Activated naive CD4-positive, alpha-beta T cell treated with anti-CD3 and anti-CD28 coated beads, Interleukin-2, amount 50 U/mL, for 16 hours (primary cell): Measurements from ENCODE around the gene PTPRN2.

Experiments
- DNase-seq: peaks from one replicate; pipeline ENCODE4 v3.0.0-alpha.2; 2020

The PTPRN2 gene

GRCh38 chr7:158602905-158603772, 15.5 kb upstream of the PTPRN2 start:
- no peak for DNase-seq

- no peak for DNase-seq
These were observed 14.4 kb upstream of the PTPRN2 start for GRCh38 chr7:158602041-158602440.

GRCh38 chr7:158601090-158601489, 13.5 kb upstream of the PTPRN2 start:
- no peak for DNase-seq

- DNase-seq, result no peak
These were observed 9.1 kb upstream of the PTPRN2 start for GRCh38 chr7:158596745-158597144.

GRCh38 chr7:158596309-158596708, 8.7 kb upstream of the PTPRN2 start:
- no peak for DNase-seq

- DNase-seq, result no peak
These were observed 7.4 kb upstream of the PTPRN2 start for GRCh38 chr7:158595068-158595467.

GRCh38 chr7:158592541-158592940, 4.9 kb upstream of the PTPRN2 start:
- DNase-seq, result no peak

GRCh38 chr7:158591944-158592343, 4.3 kb upstream of the PTPRN2 start:
- no peak for DNase-seq

GRCh38 chr7:158590181-158590530, 2.5 kb upstream of the PTPRN2 start:
- DNase-seq, result no peak

GRCh38 chr7:158589653-158590052, 2.0 kb upstream of the PTPRN2 start:
- no peak for DNase-seq

GRCh38 chr7:158588878-158589442, 1.3 kb upstream of the PTPRN2 start:
- no peak for DNase-seq

GRCh38 chr7:158588085-158588877, 658 bp upstream of the PTPRN2 start:
- no peak for DNase-seq

- no peak for DNase-seq
These were observed 993 bp downstream of the PTPRN2 start for GRCh38 chr7:158586499-158587161.

- DNase-seq, result no peak
These were observed 1.7 kb downstream of the PTPRN2 start for GRCh38 chr7:158585721-158586498.

- no peak for DNase-seq
These were observed 3.2 kb downstream of the PTPRN2 start for GRCh38 chr7:158584407-158584806.

- DNase-seq, result no peak
These were observed 3.8 kb downstream of the PTPRN2 start for GRCh38 chr7:158583810-158584209.

- DNase-seq, result no peak
These were observed 4.5 kb downstream of the PTPRN2 start for GRCh38 chr7:158583143-158583542.

- DNase-seq, result no peak
These were observed 5.5 kb downstream of the PTPRN2 start for GRCh38 chr7:158582089-158582456.

- no peak for DNase-seq
These were observed 6.1 kb downstream of the PTPRN2 start for GRCh38 chr7:158581440-158582088.

- DNase-seq, result no peak
These were observed 7.7 kb downstream of the PTPRN2 start for GRCh38 chr7:158579662-158580646.
